Right lobe of liver (tissue), 6 donors: ENCODE results near the gene PEX3. TPM values are rescaled to one million over a fixed set of nuclear protein-coding genes. Genes with fewer than 3 reads are reported as not detected.

ENCODE experiments used
- ATAC-seq, 4 donors: fragments of 200-7000 bp; cut with Tn5 transposase; one replicate each; pipeline ENCODE4 v1.9.1; 2020; ENCODE audit warnings: mild to moderate bottlenecking in 4 of 4, moderate library complexity in 4 of 4
- DNase-seq, 3 donors: peaks; one replicate each; pipeline ENCODE4 v3.0.0-alpha.2; 2020
- H3K27ac ChIP-seq, 3 donors: fragments of 200-600 bp; one replicate each; pipeline ENCODE4 v1.8.0; 2022
- H3K27me3 ChIP-seq, 2 donors: fragments of 200-600 bp; one replicate each; pipeline ENCODE4 v1.8.0; 2022
- H3K36me3 ChIP-seq, 4 donors: fragments of 200-600 bp; sonication (generic) in 1 of 4; one replicate each; pipeline versions ENCODE4 v1.5.1 to v1.8.0; 2017 to 2022; ENCODE audit warnings: control low read depth in 1 of 4
- H3K4me1 ChIP-seq, 4 donors: fragments of 200-600 bp; sonication (generic) in 1 of 4; one replicate each; pipeline versions ENCODE4 v1.5.1 to v1.8.0; 2017 to 2022; ENCODE audit warnings: control low read depth in 1 of 4
- H3K4me3 ChIP-seq, 3 donors: fragments of 200-600 bp; one replicate each; pipeline ENCODE4 v1.8.0; 2022
- H3K9me3 ChIP-seq, 4 donors: fragments of 200-600 bp; sonication (generic) in 1 of 4; one replicate each; pipeline versions ENCODE4 v1.5.1 to v1.8.0; 2017 to 2022; ENCODE audit warnings: control low read depth in 1 of 4
- CTCF ChIP-seq, 4 donors: fragments of 200-600 bp in 3 of 4; fragments of 450-650 bp in 1 of 4; IDR thresholded peaks; one replicate each; pipeline versions ENCODE4 v1.5.1 to v1.8.0; 2016 to 2022; ENCODE audit warnings: antibody characterized with exemption in 4 of 4, mild to moderate bottlenecking in 2 of 4
- POLR2A ChIP-seq: fragments of 450-650 bp; IDR thresholded peaks from one replicate; pipeline ENCODE4 v1.6.1; 2017; ENCODE audit warnings: antibody characterized with exemption, mild to moderate bottlenecking
- WGBS: methylation state at CpG from one replicate; pipeline ENCODE4 v1.1.6; 2018; ENCODE audit warnings: low coverage, low lambda C conversion rate; ENCODE audit not compliant: insufficient coverage; ENCODE audit errors: missing lambda C conversion rate; 5-methylcytosine and 5-hydroxymethylcytosine counted together
- intact Hi-C, 2 donors: fragments of 100-400 bp; cut with DNase I; formaldehyde crosslinking; loops; one replicate each; pipeline versions ENCODE4 v1.11.2 to v1.14.1; 2022
- long read RNA-seq: library from polyadenylated mRNA; unstranded; transcript quantifications from one replicate; pipeline ENCODE4 v2.0.0, GENCODE V29; 2019
- total RNA-seq, 6 experiments: library from RNA; depleted of rRNA in 2 of 6; stranded (reverse); fragments of >200 nt in 2 of 6; fragmentation: NEBNext Ultra II Directional in 3 of 6; extraction: Animal tissue kit (Norgen Biotek cat#: 25700) in 3 of 6; gene quantifications; one replicate each; pipeline versions ENCODE4 v1.1.0 to v1.2.4, GENCODE V29; 2016 to 2023
- donor health status: DM: no; HTN: yes; CAD: no.
- donor health status: DM: no; HTN: no; CAD: no.
- donor health status: DM: no; HTN: no; CAD: no.
- donor health status: DM: no; HTN: yes; CAD: no.
- donor health status: DM: no; HTN: yes; CAD: no.

PEX3 gene
- 10 to 100 TPM; 16.0 to 23.6 (median 18.7) TPM for total RNA-seq
- long read RNA-seq, transcript PEX3-201 (12 exons, 1,969 nt) = major isoform, 8 of 10 reads
- long read RNA-seq, partial matches to known transcripts = 2 of 10 reads
- long read RNA-seq, other reads (novel, unspliced or antisense) = 0 of 10 reads

GRCh38 chr6:143450453-143451371, at the start of gene PEX3, which contains the start of gene ADAT2:
PEX3 (plus strand) TSS chr6:143450805; CDS start chr6:143451043, 238 bp downstream.
ADAT2 (minus strand) TSS chr6:143450695; CDS start chr6:143450658, 37 bp downstream.
- TF ChIP-seq POLR2A (peak; percentile 72), CTCF (IDR thresholded peaks at IDR 0.05) (no peak)
- peak within 1 kb of the TSS; percentile 49 to 55 (median 52) for H3K27ac ChIP-seq

GRCh38 chr6:143401068-143401446, 49.5 kb upstream of the PEX3 start:
- Histone ChIP-seq H3K27ac (no peak overlapping the region), H3K27me3 (no peaks in the 10 kb centered on the region), H3K36me3 (no peaks in the 10 kb centered on the region), H3K4me1 (peaks cover 0 to 22% (median 10%) of the 10 kb centered on the region in 4 donors), H3K9me3 (no peaks in the 10 kb centered on the region), H3K4me3 (no peak overlapping the region)
- ATAC-seq = no peak
- intact Hi-C loops = no loop called here
- no peak for TF ChIP-seq POLR2A
- no peak for TF ChIP-seq CTCF (IDR thresholded peaks at IDR 0.05)
- WGBS = 65% methylated on average over 1 of the region's 1 CpG
- DNase-seq = no peak

More at GRCh38 chr6:143450453-143451371, at the start of gene PEX3, which contains the start of gene ADAT2:
- H3K27me3 ChIP-seq = no peaks in the 10 kb centered on the region
- H3K36me3 ChIP-seq = no peaks in the 10 kb centered on the region
- peaks cover 0 to 19% (median 2%) of the 10 kb centered on the region in 4 donors for H3K4me1 ChIP-seq
- H3K4me3 ChIP-seq = peak within 1 kb of the TSS; percentile 63 to 71 (median 67)
- intact Hi-C loops = no loop called here
- 0% methylated on average over 28 of the region's 56 CpGs for WGBS
- ATAC-seq (peak; percentile 97 to 99 (median 98)), DNase-seq (peak; percentile 94 to 95 (median 95))
- no peaks in the 10 kb centered on the region for H3K9me3 ChIP-seq

- intact Hi-C loops = no loop called here
- WGBS = 79% methylated on average over 5 of the region's 5 CpGs
These were observed 48.8 kb upstream of the PEX3 start for GRCh38 chr6:143401636-143402370.

More at GRCh38 chr6:143401636-143402370, 48.8 kb upstream of the PEX3 start:
- TF ChIP-seq POLR2A = no peak
- no peak for TF ChIP-seq CTCF (IDR thresholded peaks at IDR 0.05)
- Histone ChIP-seq H3K4me3 (no peak overlapping the region), H3K27me3 (no peaks in the 10 kb centered on the region), H3K9me3 (no peaks in the 10 kb centered on the region), H3K27ac (no peak overlapping the region), H3K4me1 (peaks cover 0 to 16% (median 8%) of the 10 kb centered on the region in 4 donors), H3K36me3 (no peaks in the 10 kb centered on the region)
- DNase-seq = no peak
- no peak for ATAC-seq
